DMS153 treated with DMSO at 0.1 percent for 48 hours (cell line): Measurements from ENCODE around the gene SHISA7.

ENCODE experiments used
- DNase-seq: peaks from one replicate; lab custom pipeline; 2025; ENCODE audit not compliant: unreplicated experiment; lab: John Stamatoyannopoulos, UW

Gene SHISA7

GRCh38 chr19:55443045-55443823, at the start of gene SHISA7:
TSS of gene SHISA7 (minus strand) at chr19:55443300. CDS start at chr19:55442863, 437 bp downstream.
- no peak for DNase-seq

GRCh38 chr19:55492362-55492944, 49.4 kb upstream of the SHISA7 start:
- DNase-seq, result no peak

GRCh38 chr19:55491546-55492360, 48.7 kb upstream of the SHISA7 start:
- no peak for DNase-seq

GRCh38 chr19:55490478-55491432, 47.7 kb upstream of the SHISA7 start:
- no peak for DNase-seq

GRCh38 chr19:55489711-55490477, 46.8 kb upstream of the SHISA7 start:
- DNase-seq, result no peak

- no peak for DNase-seq
Measured at GRCh38 chr19:55488986-55489710, 46.0 kb upstream of the SHISA7 start.

- DNase-seq, result no peak
Measured at GRCh38 chr19:55487924-55488687, 45.0 kb upstream of the SHISA7 start, which contains the start of gene SSC5D. TSS of gene SSC5D (plus strand) at chr19:55488436. CDS start at chr19:55488590, 154 bp downstream.

GRCh38 chr19:55486971-55487923, 44.1 kb upstream of the SHISA7 start:
- no peak for DNase-seq

- DNase-seq, result no peak
Measured at GRCh38 chr19:55486043-55486970, 43.2 kb upstream of the SHISA7 start.

GRCh38 chr19:55485439-55486011, 42.4 kb upstream of the SHISA7 start:
- no peak for DNase-seq

GRCh38 chr19:55484593-55485438, 41.7 kb upstream of the SHISA7 start, which contains the start of gene NAT14:
TSS of gene NAT14 (plus strand) at chr19:55485188. CDS start at chr19:55485709, 521 bp downstream.
- peak; percentile 38 for DNase-seq

GRCh38 chr19:55483706-55484592, 40.8 kb upstream of the SHISA7 start:
- no peak for DNase-seq

- DNase-seq, result no peak
Measured at GRCh38 chr19:55482967-55483705, 40.0 kb upstream of the SHISA7 start.
